Limb (tissue), 2 donors: ENCODE measurements around the gene CELSR1.
"Not testable (repeated sequence)": the region's sequence is repeated elsewhere in the genome, so short reads cannot be mapped to it uniquely, and the experiment has no call there.

Source experiments
- DNase-seq, 2 donors: peaks; one replicate each; pipeline ENCODE4 v3.0.0-alpha.2; 2016; ENCODE audit errors: extremely low spot score in 2 of 2

Gene CELSR1

DNA sequence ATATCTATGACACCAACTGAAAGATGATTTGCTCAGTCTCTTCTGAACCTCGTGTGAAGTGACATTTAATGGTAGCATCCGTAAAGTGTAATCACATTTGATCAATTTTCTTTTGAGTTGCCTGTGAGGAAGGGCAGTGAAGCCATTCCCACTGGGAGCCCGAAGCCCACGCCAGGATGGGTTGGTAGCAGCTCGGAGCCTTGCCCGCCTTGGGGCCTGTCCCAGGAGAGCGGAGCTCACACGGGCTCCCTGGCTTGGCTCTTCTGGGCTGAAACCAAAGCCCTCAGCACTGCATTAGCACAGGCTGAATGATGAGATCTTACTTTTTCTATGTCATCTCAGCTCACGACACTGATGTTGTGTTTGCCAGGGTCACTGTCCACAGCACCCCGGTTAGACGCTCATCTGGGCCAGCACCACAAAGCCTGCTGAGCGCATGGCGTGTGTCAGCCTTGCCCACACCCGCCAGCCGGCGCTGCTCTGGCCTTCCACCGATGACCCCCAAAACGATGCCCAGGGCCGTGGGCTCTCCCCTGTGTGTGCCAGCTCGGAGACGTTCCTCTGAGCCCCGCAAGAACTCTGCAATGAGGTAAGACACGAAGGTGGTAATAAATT is 211.2 kb downstream of the CELSR1 start:
- no peak for DNase-seq

DNA sequence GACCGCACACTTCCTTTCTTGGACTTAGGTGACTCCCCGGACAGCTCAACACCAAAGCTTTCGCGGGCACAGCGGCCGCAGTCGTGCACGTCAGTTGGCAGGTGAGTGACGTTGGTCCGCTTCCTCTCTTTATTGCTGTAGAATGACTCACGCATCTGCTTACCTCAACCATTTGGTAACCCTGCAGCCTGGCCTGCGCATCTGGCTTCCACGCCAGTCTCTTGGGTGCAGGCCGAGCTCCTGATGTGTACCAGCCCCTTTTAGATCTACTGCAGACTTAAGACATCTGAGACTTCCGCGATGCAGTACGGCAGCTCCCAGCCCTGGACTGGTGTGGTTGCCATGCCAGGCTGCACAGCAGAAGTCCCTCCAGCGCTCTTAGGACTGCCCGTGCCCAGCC is 214.3 kb downstream of the CELSR1 start:
- DNase-seq, result no peak

DNA sequence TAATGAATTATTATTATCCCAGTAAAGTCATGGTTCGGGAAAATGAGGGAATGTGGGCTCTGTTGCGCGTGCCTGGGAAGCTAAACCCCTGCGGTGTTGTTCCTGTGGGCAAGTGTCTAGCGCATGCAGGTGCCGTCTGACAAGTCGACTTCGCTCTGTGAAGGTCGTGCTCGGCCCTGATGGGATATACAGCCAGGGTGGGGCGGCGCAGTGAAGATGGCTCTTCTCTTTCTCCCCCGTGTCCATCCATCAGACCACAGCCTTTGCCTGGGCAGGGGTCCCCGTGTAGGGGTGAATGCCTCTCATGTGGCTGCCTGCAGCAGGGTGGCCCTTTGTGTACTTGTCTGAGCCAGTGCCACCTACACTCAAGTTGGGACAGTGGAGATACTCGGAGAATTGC is 214.7 kb downstream of the CELSR1 start:
- no peak for DNase-seq

DNA sequence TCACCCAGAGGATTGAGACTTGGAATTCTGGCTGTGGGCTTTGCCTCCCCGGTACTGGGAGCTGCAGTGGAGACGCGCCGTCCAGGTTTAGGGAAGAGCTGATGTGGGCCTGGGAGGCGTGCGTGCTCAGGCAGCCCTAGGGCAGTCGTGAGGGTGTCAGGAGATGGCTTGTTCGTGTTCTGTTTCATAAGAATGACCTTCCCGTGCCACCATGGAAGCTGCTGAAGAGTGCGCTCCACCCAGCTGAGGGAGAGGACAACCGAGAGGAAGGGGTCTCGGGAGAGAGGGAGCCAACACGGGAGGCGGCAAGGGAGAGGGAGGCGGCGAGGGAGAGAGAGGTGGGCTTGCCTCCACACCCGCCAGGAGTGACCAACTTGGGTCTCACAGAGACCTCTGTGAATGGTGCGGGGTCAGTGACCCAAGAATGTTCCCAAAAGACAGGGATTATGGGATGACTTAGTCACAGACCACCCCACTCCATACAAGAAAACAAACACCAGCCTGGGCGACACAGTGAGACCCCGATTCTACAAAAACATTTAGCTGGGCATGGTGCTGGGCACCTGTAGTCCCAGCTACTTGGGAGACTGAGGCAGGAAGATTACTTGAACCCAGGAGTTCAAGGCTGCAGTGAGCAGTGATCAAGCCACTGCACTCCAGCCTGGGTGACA is 216.6 kb downstream of the CELSR1 start:
- DNase-seq, result no peak

DNA sequence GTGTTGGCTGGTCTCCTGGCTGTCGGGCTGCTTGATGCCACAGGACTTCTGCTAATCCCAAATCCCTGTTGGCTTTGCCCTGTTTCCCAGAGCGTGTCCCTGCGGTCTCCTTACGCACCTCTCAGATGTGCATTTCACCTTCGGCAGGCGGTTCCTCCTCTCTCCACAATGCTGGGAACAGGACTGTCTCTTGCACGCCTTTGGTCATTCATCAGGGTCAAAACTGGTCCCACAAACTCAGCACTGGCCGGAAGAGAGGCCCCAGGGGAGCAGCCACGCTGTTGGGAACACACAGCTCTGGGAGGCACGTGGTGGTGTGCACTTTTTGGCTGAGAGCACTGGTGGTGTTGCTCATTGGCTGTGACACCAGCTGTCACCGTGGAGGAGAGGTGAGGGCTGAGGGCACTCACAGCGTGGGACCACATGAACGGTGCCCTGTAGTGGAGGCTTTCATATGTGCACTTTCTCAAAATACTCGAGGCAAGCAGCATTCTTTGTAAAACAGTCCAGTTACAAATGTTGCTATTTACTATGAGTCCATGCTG is 217.2 kb downstream of the CELSR1 start:
- DNase-seq, result no peak

DNA sequence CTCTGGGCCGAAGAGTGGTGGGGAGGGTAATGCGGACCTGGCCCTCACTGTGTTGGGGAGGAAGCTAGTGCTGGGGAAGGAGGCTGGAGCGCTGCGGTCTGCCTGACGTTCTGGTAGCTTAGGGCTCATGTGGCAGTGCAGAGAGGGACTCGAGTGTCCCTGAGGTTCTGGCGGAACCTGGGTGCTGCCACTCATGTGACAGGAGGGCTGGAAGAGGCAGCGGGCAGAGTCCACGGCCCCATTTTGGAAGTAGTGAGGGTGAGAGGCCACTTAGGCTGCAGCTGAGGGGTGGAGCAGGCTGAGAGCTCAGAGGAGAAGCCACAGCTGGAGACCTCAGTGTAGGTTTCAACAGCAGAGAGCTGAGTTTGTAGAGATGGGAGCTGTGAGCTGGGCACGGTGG is 218.1 kb downstream of the CELSR1 start:
- no peak for DNase-seq

DNA sequence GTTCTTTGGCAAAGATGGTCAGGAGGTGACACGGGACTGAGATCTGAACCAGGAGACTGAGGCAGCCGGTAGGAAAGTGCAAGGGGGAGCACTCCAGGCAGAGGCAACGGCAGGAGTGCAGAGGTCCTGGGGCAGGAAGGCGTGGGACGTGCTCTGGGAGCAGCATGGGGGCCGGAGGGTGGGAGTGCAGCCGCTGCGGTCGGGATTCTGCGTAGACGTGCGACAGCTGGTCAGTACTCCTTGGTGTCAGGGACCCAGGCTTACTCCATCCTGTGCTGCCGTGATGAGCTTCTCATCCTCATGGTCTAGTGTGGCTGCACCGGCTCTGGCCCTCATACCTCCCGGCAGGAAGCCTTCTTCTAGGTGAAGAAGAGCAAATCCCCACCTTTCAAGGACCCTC is 218.8 kb downstream of the CELSR1 start:
- DNase-seq, result no peak

DNA sequence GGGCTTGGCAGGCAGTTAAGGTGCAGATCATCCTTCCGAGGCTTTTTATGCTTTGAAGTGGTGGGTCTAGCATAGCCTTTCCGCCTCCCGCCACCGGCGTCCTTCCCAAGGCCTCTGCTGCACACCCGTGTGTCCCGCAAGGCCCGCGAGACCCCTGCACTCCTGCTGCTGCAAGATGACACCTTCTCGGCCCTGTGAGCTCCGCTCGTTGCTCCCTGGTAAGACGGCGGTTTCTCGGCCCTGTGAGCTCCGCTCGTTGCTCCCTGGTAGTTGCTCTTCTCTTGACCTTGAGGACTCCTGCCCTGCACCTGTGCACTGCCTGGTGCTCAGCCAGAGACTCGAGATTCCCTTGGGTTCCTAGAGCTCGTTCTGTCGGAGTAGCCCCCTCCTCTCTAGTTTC is 219.8 kb downstream of the CELSR1 start:
- no peak for DNase-seq

DNA sequence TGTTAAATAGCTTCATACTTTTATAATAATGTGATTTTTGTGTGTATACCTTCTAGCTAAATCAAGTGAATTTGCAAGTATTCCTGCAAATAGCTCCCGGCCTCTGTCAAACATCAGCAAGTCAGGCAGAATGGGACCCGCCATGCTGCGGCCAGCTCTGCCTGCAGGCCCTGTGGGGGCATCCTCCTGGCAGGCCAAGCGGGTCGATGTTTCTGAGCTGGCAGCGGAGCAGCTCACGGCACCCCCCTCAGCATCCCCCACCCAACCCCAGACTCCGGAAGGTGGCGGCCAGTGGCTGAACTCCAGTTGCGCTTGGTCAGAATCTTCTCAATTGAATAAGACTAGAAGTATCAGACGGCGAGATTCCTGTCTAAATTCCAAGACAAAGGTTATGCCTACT is 221.4 kb downstream of the CELSR1 start:
- no peak for DNase-seq

DNA sequence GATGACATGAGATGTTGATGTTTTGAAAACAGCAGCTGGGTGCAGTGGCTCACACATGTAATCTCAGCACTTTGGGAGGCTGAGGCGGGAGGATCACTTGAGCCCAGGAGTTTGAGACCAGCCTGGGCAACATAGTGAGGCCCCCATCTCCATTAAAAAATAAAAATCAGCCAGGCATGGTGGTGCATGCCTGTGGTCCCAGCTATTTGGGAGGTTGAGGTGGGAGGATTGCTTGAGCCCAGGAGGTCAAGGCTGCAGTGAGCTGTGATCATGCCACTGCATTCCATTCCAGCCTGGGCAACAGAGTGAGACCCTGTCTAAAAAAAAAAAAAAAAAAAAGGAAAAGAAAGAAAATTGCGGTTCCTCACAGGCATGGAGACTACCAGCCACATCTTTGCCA is 224.6 kb downstream of the CELSR1 start:
- not testable (repeated sequence) for DNase-seq

DNA sequence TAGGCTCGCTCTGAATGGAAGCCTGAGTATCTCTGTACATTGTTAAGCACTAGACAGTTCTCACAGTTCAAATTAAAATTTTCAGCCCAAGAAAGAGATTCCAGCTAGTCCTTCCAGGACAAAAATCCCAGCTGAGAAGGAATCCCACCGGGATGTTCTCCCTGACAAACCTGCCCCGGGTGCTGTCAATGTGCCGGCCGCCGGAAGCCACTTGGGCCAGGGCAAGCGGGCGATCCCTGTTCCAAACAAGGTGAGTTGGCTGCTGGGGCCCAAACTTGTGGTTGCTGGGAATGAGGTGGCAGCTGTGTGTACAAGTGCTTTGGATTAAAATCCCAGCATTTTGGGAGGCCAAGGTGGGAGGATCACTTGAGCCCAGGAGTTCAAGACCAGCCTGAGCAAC is 225.4 kb downstream of the CELSR1 start:
- no peak for DNase-seq
